ENCODE data around the gene MAPT. TPM values are rescaled to one million over a fixed set of nuclear protein-coding genes. Genes with fewer than 3 reads are reported as not detected.

The MAPT gene
- total RNA-seq, 1 experiment from 2014 or later, result 37.5 TPM

DNA sequence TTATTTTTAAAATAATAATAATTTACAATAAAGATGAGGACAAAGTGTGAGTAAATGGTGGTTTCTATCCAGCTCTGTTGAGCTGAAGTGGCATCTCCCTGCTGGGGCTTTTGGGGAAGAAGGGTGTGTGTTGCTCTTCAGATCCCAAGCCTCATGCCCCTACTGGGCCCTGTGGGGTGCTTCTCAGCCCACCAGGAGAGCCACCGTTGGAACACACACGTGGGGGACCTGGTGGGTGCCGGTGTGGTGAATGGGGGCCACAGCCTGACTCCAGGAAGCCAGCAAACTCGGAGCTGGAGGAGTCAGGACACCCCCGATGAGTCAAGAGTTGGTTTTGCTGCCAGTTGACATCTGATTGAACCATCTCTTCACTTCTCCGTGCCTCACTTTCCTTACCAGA, 66.9 kb downstream of the MAPT start (continued):
- TF ChIP-seq, protein P1, sequence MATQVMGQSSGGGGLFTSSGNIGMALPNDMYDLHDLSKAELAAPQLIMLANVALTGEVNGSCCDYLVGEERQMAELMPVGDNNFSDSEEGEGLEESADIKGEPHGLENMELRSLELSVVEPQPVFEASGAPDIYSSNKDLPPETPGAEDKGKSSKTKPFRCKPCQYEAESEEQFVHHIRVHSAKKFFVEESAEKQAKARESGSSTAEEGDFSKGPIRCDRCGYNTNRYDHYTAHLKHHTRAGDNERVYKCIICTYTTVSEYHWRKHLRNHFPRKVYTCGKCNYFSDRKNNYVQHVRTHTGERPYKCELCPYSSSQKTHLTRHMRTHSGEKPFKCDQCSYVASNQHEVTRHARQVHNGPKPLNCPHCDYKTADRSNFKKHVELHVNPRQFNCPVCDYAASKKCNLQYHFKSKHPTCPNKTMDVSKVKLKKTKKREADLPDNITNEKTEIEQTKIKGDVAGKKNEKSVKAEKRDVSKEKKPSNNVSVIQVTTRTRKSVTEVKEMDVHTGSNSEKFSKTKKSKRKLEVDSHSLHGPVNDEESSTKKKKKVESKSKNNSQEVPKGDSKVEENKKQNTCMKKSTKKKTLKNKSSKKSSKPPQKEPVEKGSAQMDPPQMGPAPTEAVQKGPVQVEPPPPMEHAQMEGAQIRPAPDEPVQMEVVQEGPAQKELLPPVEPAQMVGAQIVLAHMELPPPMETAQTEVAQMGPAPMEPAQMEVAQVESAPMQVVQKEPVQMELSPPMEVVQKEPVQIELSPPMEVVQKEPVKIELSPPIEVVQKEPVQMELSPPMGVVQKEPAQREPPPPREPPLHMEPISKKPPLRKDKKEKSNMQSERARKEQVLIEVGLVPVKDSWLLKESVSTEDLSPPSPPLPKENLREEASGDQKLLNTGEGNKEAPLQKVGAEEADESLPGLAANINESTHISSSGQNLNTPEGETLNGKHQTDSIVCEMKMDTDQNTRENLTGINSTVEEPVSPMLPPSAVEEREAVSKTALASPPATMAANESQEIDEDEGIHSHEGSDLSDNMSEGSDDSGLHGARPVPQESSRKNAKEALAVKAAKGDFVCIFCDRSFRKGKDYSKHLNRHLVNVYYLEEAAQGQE (IDR thresholded peaks at IDR 0.05; ENCODE audit: low read depth), result no peak
- TF ChIP-seq EZH2 (IDR thresholded peaks at IDR 0.05) (no peak), SRF (IDR thresholded peaks at IDR 0.05; ENCODE audit: low read depth) (no peak), ZNF274 (IDR thresholded peaks at IDR 0.05; ENCODE audit: low read depth, low read length) (no peak), EGR1 (IDR thresholded peaks at IDR 0.05; ENCODE audit: low read depth) (no peak)
- TF ChIP-seq, protein P2, sequence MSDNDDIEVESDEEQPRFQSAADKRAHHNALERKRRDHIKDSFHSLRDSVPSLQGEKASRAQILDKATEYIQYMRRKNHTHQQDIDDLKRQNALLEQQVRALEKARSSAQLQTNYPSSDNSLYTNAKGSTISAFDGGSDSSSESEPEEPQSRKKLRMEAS (IDR thresholded peaks at IDR 0.05), result no peak

DNA sequence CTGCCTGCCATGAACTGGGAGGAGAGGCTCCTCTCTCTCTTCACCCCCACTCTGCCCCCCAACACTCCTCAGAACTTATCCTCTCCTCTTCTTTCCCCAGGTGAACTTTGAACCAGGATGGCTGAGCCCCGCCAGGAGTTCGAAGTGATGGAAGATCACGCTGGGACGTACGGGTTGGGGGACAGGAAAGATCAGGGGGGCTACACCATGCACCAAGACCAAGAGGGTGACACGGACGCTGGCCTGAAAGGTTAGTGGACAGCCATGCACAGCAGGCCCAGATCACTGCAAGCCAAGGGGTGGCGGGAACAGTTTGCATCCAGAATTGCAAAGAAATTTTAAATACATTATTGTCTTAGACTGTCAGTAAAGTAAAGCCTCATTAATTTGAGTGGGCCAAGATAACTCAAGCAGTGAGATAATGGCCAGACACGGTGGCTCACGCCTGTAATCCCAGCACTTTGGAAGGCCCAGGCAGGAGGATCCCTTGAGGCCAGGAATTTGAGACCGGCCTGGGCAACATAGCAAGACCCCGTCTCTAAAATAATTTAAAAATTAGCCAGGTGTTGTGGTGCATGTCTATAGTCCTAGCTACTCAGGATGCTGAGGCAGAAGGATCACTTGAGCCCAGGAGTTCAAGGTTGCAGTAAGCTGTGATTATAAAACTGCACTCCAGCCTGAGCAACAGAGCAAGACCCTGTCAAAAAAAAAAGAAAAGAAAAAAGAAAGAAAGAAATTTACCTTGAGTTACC, 68.0 kb downstream of the MAPT start:
- ChIA-PET CTCF (no interaction called here), RAD21 (ENCODE audit: low non-redundant PET in 1 of 2, low total read pairs in 2 of 2, uncharacterized antibody in 2 of 2, unreplicated experiment in 2 of 2) (no interaction called here), POLR2A (no interaction called here)
- Histone ChIP-seq H2AFZ (ENCODE audit: low read depth, low read length, poor library complexity, severe bottlenecking) (no peak overlapping the region), H3K4me1 (ENCODE audit: control insufficient read depth in 1 of 2, insufficient read depth in 2 of 2, low read length in 2 of 2) (peaks cover 0 to 7% of the 10 kb centered on the region in 2 experiments; a peak in 1 of 4 replicates), H3K4me2 (ENCODE audit: low read length) (no peak overlapping the region), H3K27me3 (ENCODE audit: insufficient read depth, low read length) (no peaks in the 10 kb centered on the region), H3K9ac (ENCODE audit: low read length) (no peak overlapping the region), H3K4me3 (replicated peaks in 1 of 2; ENCODE audit: low read depth in 1 of 2, low read length in 2 of 2) (no peak overlapping the region), H4K20me1 (ENCODE audit: insufficient read depth) (no peaks in the 10 kb centered on the region), H3K36me3 (ENCODE audit: control insufficient read depth in 1 of 2, insufficient read depth in 2 of 2, low read length in 2 of 2) (no peaks in the 10 kb centered on the region), H3K27ac (ENCODE audit: low read depth, low read length) (no peak overlapping the region), H3K9me2 (ENCODE audit: insufficient read depth) (no peaks in the 10 kb centered on the region), H3K79me2 (ENCODE audit: insufficient read depth, low read length) (no peaks in the 10 kb centered on the region), H3K9me3 (ENCODE audit: control insufficient read depth in 1 of 2, insufficient read depth in 1 of 2, low read depth in 1 of 2, low read length in 2 of 2) (no peaks in the 10 kb centered on the region)
- ATAC-seq (no peak), DNase-seq (ENCODE audit: low read depth, low spot score) (no peak)
- intact Hi-C loops (cut with micrococcal nuclease), result no loop called here
- BruUV-seq (replicated peaks), result no TSS peak
- TF ChIP-seq, protein P3, sequence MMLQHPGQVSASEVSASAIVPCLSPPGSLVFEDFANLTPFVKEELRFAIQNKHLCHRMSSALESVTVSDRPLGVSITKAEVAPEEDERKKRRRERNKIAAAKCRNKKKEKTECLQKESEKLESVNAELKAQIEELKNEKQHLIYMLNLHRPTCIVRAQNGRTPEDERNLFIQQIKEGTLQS (IDR thresholded peaks at IDR 0.05), result no peak
- TF ChIP-seq CEBPB (IDR thresholded peaks at IDR 0.05; ENCODE audit: low read depth), result no peak
- no peak for TF ChIP-seq FOSL1 (IDR thresholded peaks at IDR 0.05; ENCODE audit: low read depth)
- TF ChIP-seq RAD21 (IDR thresholded peaks at IDR 0.05; ENCODE audit: low read depth), result no peak
- TF ChIP-seq SP1 (IDR thresholded peaks at IDR 0.05; ENCODE audit: low read depth), result no peak
- TF ChIP-seq, protein P2 (IDR thresholded peaks at IDR 0.05), result no peak
- no peak for TF ChIP-seq EGR1 (IDR thresholded peaks at IDR 0.05; ENCODE audit: low read depth)
- no peak for TF ChIP-seq EZH2 (IDR thresholded peaks at IDR 0.05)
- no peak for TF ChIP-seq ZFX (IDR thresholded peaks at IDR 0.05)
- TF ChIP-seq EZH2phosphoT487 (IDR thresholded peaks at IDR 0.05; ENCODE audit: borderline replicate concordance), result no peak
- TF ChIP-seq ZNF274 (IDR thresholded peaks at IDR 0.05; ENCODE audit: low read depth, low read length), result no peak
- TF ChIP-seq POLR2AphosphoS5 (IDR thresholded peaks at IDR 0.05; ENCODE audit: low read depth, low read length), result no peak
- TF ChIP-seq, protein P1 (IDR thresholded peaks at IDR 0.05; ENCODE audit: low read depth), result no peak
- no peak for TF ChIP-seq SIN3A (IDR thresholded peaks at IDR 0.05; ENCODE audit: low read depth)
- TF ChIP-seq YY1 (IDR thresholded peaks at IDR 0.05; ENCODE audit: extremely low read depth, insufficient replicate concordance, low read depth, low read length), result no peak
- no peak for TF ChIP-seq ELF1 (IDR thresholded peaks at IDR 0.05; ENCODE audit: borderline replicate concordance, low read depth)
- TF ChIP-seq SRF (IDR thresholded peaks at IDR 0.05; ENCODE audit: low read depth), result no peak

Measured in HCT116 (cell line).